PC-9 (cell line): ENCODE results near the gene TRABD2B. TPM values are rescaled to one million over a fixed set of nuclear protein-coding genes. Genes with fewer than 3 reads are reported as not detected.

Source experiments
- BruUV-seq: library from RNA; stranded (reverse); fragments of 400-500 nt; replicated peaks from 2 replicates; lab custom pipeline; 2021; lab: Mats Ljungman, UMichigan
- CTCF ChIA-PET: fragments of 300-600 bp; sonication (Branson Sonifier 250); formaldehyde crosslinking; loops from one replicate; lab custom pipeline; 2022; ENCODE audit warnings: antibody characterized with exemption; lab: Charles Lee
- POLR2A ChIA-PET: fragments of 300-600 bp; sonication (Branson Sonifier 250); formaldehyde crosslinking; loops from one replicate; lab custom pipeline; 2022; ENCODE audit warnings: antibody characterized with exemption; ENCODE audit not compliant: unreplicated experiment; lab: Charles Lee
- DNase-seq, 2 experiments: peaks; one replicate each; pipeline versions ENCODE4 v3.0.0 to v3.0.0-alpha.2; 2015 to 2022; ENCODE audit warnings: mixed read lengths in 1 of 2
- H2AFZ ChIP-seq: fragments of 200-600 bp; sonication (generic); 2 replicates; pipeline ENCODE4 v1.8.1; 2017; ENCODE audit warnings: antibody characterized with exemption
- H3F3A ChIP-seq: fragments of 200-600 bp; sonication (generic); 2 replicates; pipeline ENCODE4 v1.8.1; 2017; ENCODE audit warnings: antibody characterized with exemption, mild to moderate bottlenecking, low read depth; ENCODE audit not compliant: insufficient read depth
- H3K27ac ChIP-seq: fragments of 200-600 bp; sonication (generic); 2 replicates; pipeline ENCODE4 v1.6.1; 2016; ENCODE audit warnings: mixed run types
- H3K27me3 ChIP-seq: fragments of 200-600 bp; sonication (generic); 2 replicates; pipeline ENCODE4 v1.6.1; 2016; ENCODE audit warnings: low read depth, mixed run types; ENCODE audit not compliant: insufficient read depth
- H3K36me3 ChIP-seq: fragments of 200-600 bp; sonication (generic); 2 replicates; pipeline ENCODE4 v1.6.1; 2016; ENCODE audit warnings: low read depth, mixed run types
- H3K4me1 ChIP-seq: fragments of 200-600 bp; sonication (generic); replicated peaks from 2 replicates; pipeline ENCODE4 v1.6.1; 2016; ENCODE audit warnings: mixed run types; ENCODE audit not compliant: insufficient read depth
- H3K4me2 ChIP-seq: fragments of 200-600 bp; sonication (generic); 2 replicates; pipeline ENCODE4 v1.6.1; 2017; ENCODE audit warnings: mixed run types
- H3K4me3 ChIP-seq: fragments of 200-600 bp; sonication (generic); 2 replicates; pipeline ENCODE4 v1.6.1; 2016; ENCODE audit warnings: mixed run types
- H3K79me2 ChIP-seq: fragments of 200-600 bp; sonication (generic); 2 replicates; pipeline ENCODE4 v1.6.1; 2017; ENCODE audit warnings: low read depth, mixed run types
- H3K9me2 ChIP-seq: fragments of 200-600 bp; sonication (generic); 2 replicates; pipeline ENCODE4 v1.8.1; 2017; ENCODE audit warnings: mild to moderate bottlenecking; ENCODE audit not compliant: insufficient read depth
- H3K9me3 ChIP-seq: fragments of 200-600 bp; sonication (generic); 2 replicates; pipeline ENCODE4 v1.8.1; 2016; ENCODE audit warnings: low read depth; ENCODE audit not compliant: insufficient read depth
- H4K20me1 ChIP-seq: fragments of 200-600 bp; sonication (generic); 2 replicates; pipeline ENCODE4 v1.8.1; 2017; ENCODE audit not compliant: insufficient read depth
- EZH2 ChIP-seq: fragments of 200-600 bp; sonication (generic); IDR thresholded peaks from 2 replicates; pipeline ENCODE4 v1.8.0; 2017; ENCODE audit warnings: antibody characterized with exemption, low read depth
- intact Hi-C: fragments of 100-400 bp; cut with micrococcal nuclease; formaldehyde crosslinking; loops from one replicate; pipeline ENCODE4 v1.10.0; 2022; ENCODE audit not compliant: unreplicated experiment
- total RNA-seq: library from RNA; stranded (reverse); gene quantifications from 2 replicates; pipeline ENCODE4 v1.2.3, GENCODE V29; 2021
- TF ChIP-seq, protein P1 (sequence below): fragments of 200-600 bp; sonication (generic); conservative IDR thresholded peaks from 2 replicates; pipeline ENCODE4 v1.6.1; 2017; ENCODE audit warnings: mixed run types, antibody characterized with exemption, mild to moderate bottlenecking, moderate library complexity

TRABD2B gene
- total RNA-seq, 1 experiment from 2014 or later = not detected

DNA sequence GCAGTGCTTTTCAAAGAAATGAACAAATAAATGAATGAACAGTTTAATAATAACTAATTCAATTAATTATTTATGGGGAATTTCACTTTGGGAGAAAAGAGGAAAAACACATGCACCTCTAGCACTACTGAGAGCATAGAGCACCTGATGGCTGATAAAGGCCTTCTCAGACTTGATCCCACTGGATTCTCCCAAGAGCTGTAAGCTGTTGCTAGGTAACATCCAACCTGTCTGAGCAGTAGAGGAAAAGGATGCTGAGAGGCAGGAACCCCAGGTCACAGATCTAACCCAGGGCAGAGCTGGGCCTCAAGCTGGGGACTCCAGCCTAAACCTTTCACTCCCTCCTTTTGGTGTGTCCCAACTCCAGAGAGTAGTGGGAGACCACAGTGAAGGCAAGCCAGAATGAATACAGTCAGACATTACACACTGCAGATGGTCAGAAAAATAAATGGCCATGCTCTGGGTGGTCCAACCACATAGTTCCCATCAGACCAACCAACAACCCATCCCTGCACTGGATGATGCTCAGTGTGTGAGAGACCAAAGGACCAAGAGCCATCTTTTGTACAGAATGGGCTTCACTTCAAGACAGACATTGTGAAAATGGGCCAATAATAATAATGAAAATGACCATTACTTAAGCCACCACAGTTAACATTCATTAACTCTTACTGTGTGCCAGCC lies 15.4 kb downstream of the TRABD2B start:
- Histone ChIP-seq H3K4me2 (no peak overlapping the region), H3K79me2 (no peaks in the 10 kb centered on the region), H3K27ac (no peak overlapping the region), H4K20me1 (no peaks in the 10 kb centered on the region), H3K27me3 (no peaks in the 10 kb centered on the region), H3K9me3 (no peaks in the 10 kb centered on the region), H3F3A (no peaks in the 10 kb centered on the region), H3K36me3 (no peaks in the 10 kb centered on the region), H3K9me2 (no peaks in the 10 kb centered on the region), H3K4me3 (no peak overlapping the region), H2AFZ (no peak overlapping the region), H3K4me1 (no peaks in the 10 kb centered on the region)
- ChIA-PET CTCF (no interaction called here), POLR2A (no interaction called here)
- intact Hi-C loops = no loop called here
- DNase-seq = no peak
- no TSS peak for BruUV-seq
- TF ChIP-seq EZH2 = no peak
- TF ChIP-seq, protein P1, sequence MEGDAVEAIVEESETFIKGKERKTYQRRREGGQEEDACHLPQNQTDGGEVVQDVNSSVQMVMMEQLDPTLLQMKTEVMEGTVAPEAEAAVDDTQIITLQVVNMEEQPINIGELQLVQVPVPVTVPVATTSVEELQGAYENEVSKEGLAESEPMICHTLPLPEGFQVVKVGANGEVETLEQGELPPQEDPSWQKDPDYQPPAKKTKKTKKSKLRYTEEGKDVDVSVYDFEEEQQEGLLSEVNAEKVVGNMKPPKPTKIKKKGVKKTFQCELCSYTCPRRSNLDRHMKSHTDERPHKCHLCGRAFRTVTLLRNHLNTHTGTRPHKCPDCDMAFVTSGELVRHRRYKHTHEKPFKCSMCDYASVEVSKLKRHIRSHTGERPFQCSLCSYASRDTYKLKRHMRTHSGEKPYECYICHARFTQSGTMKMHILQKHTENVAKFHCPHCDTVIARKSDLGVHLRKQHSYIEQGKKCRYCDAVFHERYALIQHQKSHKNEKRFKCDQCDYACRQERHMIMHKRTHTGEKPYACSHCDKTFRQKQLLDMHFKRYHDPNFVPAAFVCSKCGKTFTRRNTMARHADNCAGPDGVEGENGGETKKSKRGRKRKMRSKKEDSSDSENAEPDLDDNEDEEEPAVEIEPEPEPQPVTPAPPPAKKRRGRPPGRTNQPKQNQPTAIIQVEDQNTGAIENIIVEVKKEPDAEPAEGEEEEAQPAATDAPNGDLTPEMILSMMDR = no peak

GRCh38 chr1:47980501-47980900 lies 16.7 kb downstream of the TRABD2B start:
- no peaks in the 10 kb centered on the region for H4K20me1 ChIP-seq
- TF ChIP-seq EZH2 = no peak
- TF ChIP-seq, protein P1 = no peak
- no TSS peak for BruUV-seq
- H3K27me3 ChIP-seq = no peaks in the 10 kb centered on the region
- H3K36me3 ChIP-seq = no peaks in the 10 kb centered on the region
- no peaks in the 10 kb centered on the region for H3K9me2 ChIP-seq
- intact Hi-C loops = no loop called here
- H3F3A ChIP-seq = no peaks in the 10 kb centered on the region
- no peak overlapping the region for H3K4me3 ChIP-seq
- H3K79me2 ChIP-seq = no peaks in the 10 kb centered on the region
- H3K4me1 ChIP-seq = no peaks in the 10 kb centered on the region
- ChIA-PET CTCF (no interaction called here), POLR2A (no interaction called here)
- DNase-seq = no peak
- H3K27ac ChIP-seq = no peak overlapping the region
- H3K4me2 ChIP-seq = no peak overlapping the region
- no peaks in the 10 kb centered on the region for H3K9me3 ChIP-seq
- no peak overlapping the region for H2AFZ ChIP-seq

DNA sequence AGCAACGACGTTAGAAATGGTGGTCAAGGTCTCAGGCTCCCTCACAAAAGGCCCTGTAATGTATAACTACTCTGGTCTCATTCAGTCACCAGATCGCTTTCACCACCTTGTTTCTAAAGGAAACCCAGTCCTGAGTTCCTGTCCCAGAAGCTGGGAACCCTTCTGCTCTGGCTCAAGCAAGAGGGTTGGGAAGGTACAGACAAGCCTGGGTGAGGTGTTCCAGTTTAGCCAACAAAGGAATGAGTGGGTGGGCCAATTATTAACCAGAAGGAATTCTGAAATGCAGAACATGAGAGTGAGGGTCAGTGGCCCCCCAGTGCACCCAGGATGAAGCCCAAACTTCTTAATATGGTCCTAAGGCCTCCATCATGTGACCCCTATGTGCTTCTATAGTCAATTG lies 17.5 kb downstream of the TRABD2B start:
- Histone ChIP-seq H2AFZ (no peak overlapping the region), H3K27ac (no peak overlapping the region), H3K4me3 (no peak overlapping the region), H4K20me1 (no peaks in the 10 kb centered on the region), H3F3A (no peaks in the 10 kb centered on the region), H3K79me2 (no peaks in the 10 kb centered on the region), H3K9me2 (no peaks in the 10 kb centered on the region), H3K4me2 (no peak overlapping the region), H3K36me3 (no peaks in the 10 kb centered on the region), H3K27me3 (no peaks in the 10 kb centered on the region), H3K4me1 (no peaks in the 10 kb centered on the region), H3K9me3 (no peaks in the 10 kb centered on the region)
- CTCF ChIA-PET = no interaction called here
- intact Hi-C loops = no loop called here
- DNase-seq = no peak
- TF ChIP-seq EZH2 = no peak
- TF ChIP-seq, protein P1 = no peak
- POLR2A ChIA-PET = no interaction called here
- BruUV-seq = no TSS peak
